Measurements from ENCODE around the gene TSKS. TPM values are rescaled to one million over a fixed set of nuclear protein-coding genes. Genes with fewer than 3 reads are reported as not detected.

The TSKS gene, protein sequence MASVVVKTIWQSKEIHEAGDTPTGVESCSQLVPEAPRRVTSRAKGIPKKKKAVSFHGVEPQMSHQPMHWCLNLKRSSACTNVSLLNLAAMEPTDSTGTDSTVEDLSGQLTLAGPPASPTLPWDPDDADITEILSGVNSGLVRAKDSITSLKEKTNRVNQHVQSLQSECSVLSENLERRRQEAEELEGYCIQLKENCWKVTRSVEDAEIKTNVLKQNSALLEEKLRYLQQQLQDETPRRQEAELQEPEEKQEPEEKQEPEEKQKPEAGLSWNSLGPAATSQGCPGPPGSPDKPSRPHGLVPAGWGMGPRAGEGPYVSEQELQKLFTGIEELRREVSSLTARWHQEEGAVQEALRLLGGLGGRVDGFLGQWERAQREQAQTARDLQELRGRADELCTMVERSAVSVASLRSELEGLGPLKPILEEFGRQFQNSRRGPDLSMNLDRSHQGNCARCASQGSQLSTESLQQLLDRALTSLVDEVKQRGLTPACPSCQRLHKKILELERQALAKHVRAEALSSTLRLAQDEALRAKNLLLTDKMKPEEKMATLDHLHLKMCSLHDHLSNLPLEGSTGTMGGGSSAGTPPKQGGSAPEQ
- total RNA-seq, result 1 to 10 TPM; 2.0 to 2.7 TPM
- long read RNA-seq, donor 1, partial matches to known transcripts, result 1 of 1 reads
- long read RNA-seq, donor 1, other reads (novel, unspliced or antisense), result 0 of 1 reads
- long read RNA-seq, donor 2, partial matches to known transcripts, result 0 of 3 reads
- long read RNA-seq, donor 2, other reads (novel, unspliced or antisense), result 3 of 3 reads

DNA sequence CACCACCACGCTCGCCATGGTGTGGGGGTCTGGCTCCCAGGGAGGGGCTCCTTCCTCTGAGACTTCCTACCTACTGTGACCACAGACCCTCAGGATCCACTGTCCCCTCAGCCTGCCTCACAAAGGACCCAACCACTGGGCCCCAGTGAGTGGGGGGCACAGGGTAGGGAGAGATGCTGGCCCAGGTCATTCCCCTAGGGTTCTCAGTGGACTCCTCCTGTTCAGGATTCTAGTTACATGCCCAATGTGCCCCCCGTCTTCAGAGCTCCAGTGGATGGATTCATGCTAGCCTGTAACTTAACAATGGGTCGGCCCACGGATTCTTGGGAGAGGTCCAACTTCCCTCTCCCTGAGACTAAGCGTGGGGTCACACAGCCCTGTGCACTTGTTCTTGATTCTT is at the start of gene TSKS:
TSS of gene TSKS (minus strand) at position 77 of the 400 bp plus-strand sequence. CDS start at position 18, 59 bp downstream.
- intact Hi-C loops (cut with DNase I), result no loop called here
- no peak for DNase-seq (ENCODE audit: low spot score)

GRCh38 chr19:49812452-49812996 is 49.4 kb upstream of the TSKS start:
- DNase-seq (ENCODE audit: low spot score), result no peak
- intact Hi-C loops (cut with DNase I), result no loop called here

GRCh38 chr19:49811328-49811727 is 48.2 kb upstream of the TSKS start:
- no peak for DNase-seq (ENCODE audit: low spot score)
- intact Hi-C loops (cut with DNase I), result no loop called here

DNA sequence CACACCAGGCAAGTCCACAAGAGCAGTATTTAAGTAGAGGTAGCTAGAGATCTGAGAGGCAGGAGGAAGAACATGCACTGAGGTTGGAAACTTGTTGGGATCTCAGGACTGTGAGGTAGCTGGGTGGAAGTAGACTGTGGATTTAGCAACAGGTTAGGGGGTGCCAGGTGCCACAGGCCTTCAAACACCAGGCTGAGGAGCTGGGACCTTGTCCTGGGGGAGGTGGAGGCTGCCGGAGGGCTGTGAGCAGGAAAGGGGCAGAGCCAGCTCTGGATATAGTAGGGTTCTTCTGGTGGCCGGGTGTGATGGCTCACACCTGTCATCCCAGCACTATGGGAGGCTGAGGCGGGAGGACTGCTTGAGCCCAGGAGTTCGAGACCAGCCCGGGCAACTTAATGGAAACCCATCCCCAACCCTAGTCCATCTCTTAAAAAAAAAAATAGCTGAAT is 46.9 kb upstream of the TSKS start:
- DNase-seq (ENCODE audit: low spot score), result no peak

GRCh38 chr19:49809160-49809940 is 46.2 kb upstream of the TSKS start:
- intact Hi-C loops (cut with DNase I), result loop anchor here in 1 of 2 donors (5.0 kb wide), 1 partner anchor 42 kb away; the partner anchor contains the start of gene AP2A1
- peak; percentile 88 for DNase-seq (ENCODE audit: low spot score)

More for the DNA sequence above, 46.9 kb upstream of the TSKS start:
- intact Hi-C loops (cut with DNase I), result loop anchor here in 1 of 2 donors (5.0 kb wide), 1 partner anchor 43 kb away; the partner anchor contains the start of gene AP2A1

- peak; percentile 98 for DNase-seq (ENCODE audit: low spot score)
- intact Hi-C loops (cut with DNase I), result loop anchor here in 1 of 2 donors (5.0 kb wide), 1 partner anchor 41 kb away; the partner anchor contains the start of gene AP2A1
Measured at GRCh38 chr19:49808711-49809159, 45.6 kb upstream of the TSKS start.

DNA sequence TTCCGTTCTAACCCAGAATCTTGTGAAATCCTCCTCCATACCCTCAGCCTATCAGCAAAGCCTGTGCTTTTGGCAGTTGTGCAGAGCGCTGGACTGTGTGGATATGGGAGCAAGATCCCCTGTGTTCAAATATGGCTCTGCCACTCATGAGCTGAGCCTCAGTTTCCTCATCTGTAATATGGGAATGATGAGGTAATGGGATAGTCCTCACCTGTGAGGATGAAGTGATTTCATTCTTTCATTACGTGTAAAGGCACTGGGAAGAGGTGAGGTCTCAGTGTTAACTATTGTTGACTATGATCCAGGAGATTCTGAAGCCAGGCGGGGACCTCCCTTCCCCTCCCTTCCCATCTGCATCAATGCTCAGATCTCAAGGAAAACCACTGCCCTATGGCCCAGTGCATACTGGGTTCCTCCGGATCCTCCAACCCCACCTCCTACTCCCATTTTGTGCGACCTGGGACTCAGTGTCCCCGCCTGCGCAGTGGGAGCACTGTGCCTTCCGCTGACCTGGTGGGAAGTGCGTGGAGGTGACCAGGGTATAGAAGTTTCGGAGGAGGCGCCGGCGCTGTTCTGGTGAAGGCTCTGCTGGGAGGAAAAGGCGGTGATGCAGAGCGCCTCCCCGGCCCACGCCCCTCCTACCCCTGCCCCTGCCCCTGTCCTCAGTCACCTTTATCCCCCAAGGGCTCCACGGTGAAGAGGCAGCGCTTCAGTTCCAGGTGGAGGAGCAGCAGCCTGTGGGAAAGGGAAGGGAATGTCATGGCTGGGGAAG is 45.0 kb upstream of the TSKS start:
- DNase-seq (ENCODE audit: low spot score), result no peak
- intact Hi-C loops (cut with DNase I), result loop anchor here in 1 of 2 donors (5.0 kb wide), 1 partner anchor 41 kb away; the partner anchor contains the start of gene AP2A1

- intact Hi-C loops (cut with DNase I), result loop anchor here in 1 of 2 donors (5.0 kb wide), 1 partner anchor 40 kb away; the partner anchor contains the start of gene AP2A1
- no peak for DNase-seq (ENCODE audit: low spot score)
Measured at GRCh38 chr19:49807058-49807903, 44.2 kb upstream of the TSKS start.

GRCh38 chr19:49806620-49806959 is 43.5 kb upstream of the TSKS start:
- no peak for DNase-seq (ENCODE audit: low spot score)
- intact Hi-C loops (cut with DNase I), result loop anchor here in 1 of 2 donors (5.0 kb wide), 1 partner anchor 39 kb away; the partner anchor contains the start of gene AP2A1

- intact Hi-C loops (cut with DNase I), result loop anchor here in 1 of 2 donors (5.0 kb wide), 1 partner anchor 39 kb away; the partner anchor contains the start of gene AP2A1
- DNase-seq (ENCODE audit: low spot score), result no peak
Measured at GRCh38 chr19:49805822-49806619, 42.9 kb upstream of the TSKS start.

- DNase-seq (ENCODE audit: low spot score), result no peak
- intact Hi-C loops (cut with DNase I), result loop anchor here in 1 of 2 donors (5.0 kb wide), 1 partner anchor 36 kb away; the partner anchor contains the start of gene AP2A1
Measured at GRCh38 chr19:49803529-49803856, 40.4 kb upstream of the TSKS start.

GRCh38 chr19:49802836-49803528 is 39.9 kb upstream of the TSKS start:
- intact Hi-C loops (cut with DNase I), result loop anchor here in 1 of 2 donors (5.0 kb wide), 1 partner anchor 36 kb away; the partner anchor contains the start of gene AP2A1
- DNase-seq (ENCODE audit: low spot score), result no peak

- DNase-seq (ENCODE audit: low spot score), result peak; percentile 96
- intact Hi-C loops (cut with DNase I), result loop anchor here in 1 of 2 donors (5.0 kb wide), 1 partner anchor 35 kb away; the partner anchor contains the start of gene AP2A1
Measured at GRCh38 chr19:49801966-49802661, 39.0 kb upstream of the TSKS start.

DNA sequence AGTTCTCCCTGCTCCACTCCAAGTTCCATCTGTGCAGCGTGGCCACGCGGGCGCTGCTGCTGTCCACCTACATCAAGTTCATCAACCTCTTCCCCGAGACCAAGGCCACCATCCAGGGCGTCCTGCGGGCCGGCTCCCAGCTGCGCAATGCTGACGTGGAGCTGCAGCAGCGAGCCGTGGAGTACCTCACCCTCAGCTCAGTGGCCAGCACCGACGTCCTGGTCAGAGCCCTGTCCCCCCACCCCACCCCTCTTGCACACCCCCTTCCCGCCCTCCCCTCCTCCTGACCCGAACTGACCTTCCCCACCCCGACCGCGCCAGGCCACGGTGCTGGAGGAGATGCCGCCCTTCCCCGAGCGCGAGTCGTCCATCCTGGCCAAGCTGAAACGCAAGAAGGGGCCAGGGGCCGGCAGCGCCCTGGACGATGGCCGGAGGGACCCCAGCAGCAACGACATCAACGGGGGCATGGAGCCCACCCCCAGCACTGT is 38.3 kb upstream of the TSKS start:
- intact Hi-C loops (cut with DNase I), result loop anchor here in 1 of 2 donors (5.0 kb wide), 1 partner anchor 34 kb away; the partner anchor contains the start of gene AP2A1
- no peak for DNase-seq (ENCODE audit: low spot score)

DNA sequence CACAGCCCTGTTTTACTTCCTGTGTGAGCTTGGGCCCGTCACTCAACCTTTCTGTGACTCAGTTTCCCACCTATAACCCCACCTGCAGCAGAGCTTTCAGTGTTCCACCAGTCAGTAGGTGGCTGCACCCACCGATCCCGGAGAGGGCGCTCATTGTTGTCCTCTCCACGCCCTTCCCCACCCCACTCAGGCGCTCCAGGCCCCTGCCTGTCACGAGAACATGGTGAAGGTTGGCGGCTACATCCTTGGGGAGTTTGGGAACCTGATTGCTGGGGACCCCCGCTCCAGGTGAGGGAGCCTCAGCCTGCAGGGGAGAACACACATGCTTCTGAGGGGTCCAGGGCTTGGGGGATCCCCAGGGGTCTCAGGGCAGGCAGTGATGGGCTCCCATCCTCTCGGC is 37.7 kb upstream of the TSKS start:
- DNase-seq (ENCODE audit: low spot score), result no peak
- intact Hi-C loops (cut with DNase I), result loop anchor here in 1 of 2 donors (5.0 kb wide), 1 partner anchor 33 kb away; the partner anchor contains the start of gene AP2A1

Measured in posterior vena cava (tissue), 2 donors.